Measurements from ENCODE around the gene BNC1.
A peak's percentile ranks its signal among the peaks of the same experiment; 100 is the strongest.

BNC1 gene, protein sequence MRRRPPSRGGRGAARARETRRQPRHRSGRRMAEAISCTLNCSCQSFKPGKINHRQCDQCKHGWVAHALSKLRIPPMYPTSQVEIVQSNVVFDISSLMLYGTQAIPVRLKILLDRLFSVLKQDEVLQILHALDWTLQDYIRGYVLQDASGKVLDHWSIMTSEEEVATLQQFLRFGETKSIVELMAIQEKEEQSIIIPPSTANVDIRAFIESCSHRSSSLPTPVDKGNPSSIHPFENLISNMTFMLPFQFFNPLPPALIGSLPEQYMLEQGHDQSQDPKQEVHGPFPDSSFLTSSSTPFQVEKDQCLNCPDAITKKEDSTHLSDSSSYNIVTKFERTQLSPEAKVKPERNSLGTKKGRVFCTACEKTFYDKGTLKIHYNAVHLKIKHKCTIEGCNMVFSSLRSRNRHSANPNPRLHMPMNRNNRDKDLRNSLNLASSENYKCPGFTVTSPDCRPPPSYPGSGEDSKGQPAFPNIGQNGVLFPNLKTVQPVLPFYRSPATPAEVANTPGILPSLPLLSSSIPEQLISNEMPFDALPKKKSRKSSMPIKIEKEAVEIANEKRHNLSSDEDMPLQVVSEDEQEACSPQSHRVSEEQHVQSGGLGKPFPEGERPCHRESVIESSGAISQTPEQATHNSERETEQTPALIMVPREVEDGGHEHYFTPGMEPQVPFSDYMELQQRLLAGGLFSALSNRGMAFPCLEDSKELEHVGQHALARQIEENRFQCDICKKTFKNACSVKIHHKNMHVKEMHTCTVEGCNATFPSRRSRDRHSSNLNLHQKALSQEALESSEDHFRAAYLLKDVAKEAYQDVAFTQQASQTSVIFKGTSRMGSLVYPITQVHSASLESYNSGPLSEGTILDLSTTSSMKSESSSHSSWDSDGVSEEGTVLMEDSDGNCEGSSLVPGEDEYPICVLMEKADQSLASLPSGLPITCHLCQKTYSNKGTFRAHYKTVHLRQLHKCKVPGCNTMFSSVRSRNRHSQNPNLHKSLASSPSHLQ

DNA sequence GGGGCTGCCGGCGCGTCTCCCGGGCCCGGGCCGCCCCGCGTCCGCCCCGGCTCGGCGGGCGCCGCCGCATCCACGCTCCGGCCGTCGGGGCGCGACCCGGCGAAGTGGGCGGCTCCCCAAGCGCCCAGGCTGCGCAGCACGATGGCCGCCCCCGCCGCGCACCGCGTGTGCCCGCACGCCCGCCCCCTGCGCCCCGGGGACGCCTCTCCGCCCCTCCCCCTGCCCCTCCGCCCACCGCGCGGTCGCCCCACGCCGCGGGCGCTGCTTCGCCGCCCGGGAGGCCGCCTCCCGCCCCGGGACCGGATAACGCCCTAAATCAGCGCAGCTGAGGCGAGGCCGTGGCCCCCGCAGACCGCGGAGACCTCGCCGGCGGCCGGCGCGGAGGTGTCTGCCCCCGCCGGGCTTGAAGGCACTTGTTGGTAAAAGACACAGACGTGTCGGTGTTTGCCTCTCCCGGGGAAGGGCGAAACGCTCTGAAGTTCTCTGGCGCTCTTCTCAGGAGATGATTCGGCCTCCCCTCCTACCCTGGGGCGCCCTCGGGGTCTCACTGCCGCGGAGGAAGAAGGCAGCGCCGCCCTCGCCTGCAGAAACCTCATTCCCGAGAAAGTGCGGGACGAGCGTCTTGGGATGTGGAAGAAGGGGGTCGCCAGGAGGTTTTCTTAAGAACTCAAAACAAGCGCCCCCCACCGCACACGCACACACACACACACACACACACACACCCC lies at the start of gene BNC1:
TSS of gene BNC1 (minus strand) at position 106 of the 725 bp plus-strand sequence. CDS start at position 70, 36 bp downstream.
- TF ChIP-seq, protein P1, sequence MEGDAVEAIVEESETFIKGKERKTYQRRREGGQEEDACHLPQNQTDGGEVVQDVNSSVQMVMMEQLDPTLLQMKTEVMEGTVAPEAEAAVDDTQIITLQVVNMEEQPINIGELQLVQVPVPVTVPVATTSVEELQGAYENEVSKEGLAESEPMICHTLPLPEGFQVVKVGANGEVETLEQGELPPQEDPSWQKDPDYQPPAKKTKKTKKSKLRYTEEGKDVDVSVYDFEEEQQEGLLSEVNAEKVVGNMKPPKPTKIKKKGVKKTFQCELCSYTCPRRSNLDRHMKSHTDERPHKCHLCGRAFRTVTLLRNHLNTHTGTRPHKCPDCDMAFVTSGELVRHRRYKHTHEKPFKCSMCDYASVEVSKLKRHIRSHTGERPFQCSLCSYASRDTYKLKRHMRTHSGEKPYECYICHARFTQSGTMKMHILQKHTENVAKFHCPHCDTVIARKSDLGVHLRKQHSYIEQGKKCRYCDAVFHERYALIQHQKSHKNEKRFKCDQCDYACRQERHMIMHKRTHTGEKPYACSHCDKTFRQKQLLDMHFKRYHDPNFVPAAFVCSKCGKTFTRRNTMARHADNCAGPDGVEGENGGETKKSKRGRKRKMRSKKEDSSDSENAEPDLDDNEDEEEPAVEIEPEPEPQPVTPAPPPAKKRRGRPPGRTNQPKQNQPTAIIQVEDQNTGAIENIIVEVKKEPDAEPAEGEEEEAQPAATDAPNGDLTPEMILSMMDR (conservative IDR thresholded peaks at IDR 0.05; ENCODE audit: control insufficient read depth, insufficient read depth, low read depth, low read length): no peak
- no peak for DNase-seq (ENCODE audit: low read depth)
- peak within 1 kb of the TSS; percentile 75 for H3K4me3 ChIP-seq (ENCODE audit: control insufficient read depth, low read depth, low read length)

DNA sequence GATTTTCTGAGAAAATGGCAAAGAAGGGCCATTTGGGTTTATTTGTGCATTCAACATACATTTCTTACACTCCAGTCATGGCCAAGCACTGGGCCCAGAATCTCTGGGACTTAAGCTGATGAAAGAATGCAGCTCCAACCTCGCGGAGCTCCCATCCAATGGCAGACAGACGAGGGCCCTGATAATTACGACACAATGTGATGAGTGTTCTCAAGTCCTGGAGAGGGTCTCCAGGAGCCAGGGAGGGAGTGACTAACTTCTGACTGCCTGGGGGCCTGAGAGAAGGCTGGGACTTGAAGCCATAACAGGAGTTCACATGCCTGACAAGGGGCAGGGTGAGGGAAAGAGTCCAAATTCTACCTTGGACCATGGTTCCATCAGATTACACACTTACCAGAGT lies 42.6 kb upstream of the BNC1 start:
- no peak overlapping the region for H3K4me3 ChIP-seq (ENCODE audit: control insufficient read depth, low read depth, low read length)
- DNase-seq (ENCODE audit: low read depth): peak; percentile 18
- TF ChIP-seq, protein P1 (conservative IDR thresholded peaks at IDR 0.05; ENCODE audit: control insufficient read depth, insufficient read depth, low read depth, low read length): no peak

DNA sequence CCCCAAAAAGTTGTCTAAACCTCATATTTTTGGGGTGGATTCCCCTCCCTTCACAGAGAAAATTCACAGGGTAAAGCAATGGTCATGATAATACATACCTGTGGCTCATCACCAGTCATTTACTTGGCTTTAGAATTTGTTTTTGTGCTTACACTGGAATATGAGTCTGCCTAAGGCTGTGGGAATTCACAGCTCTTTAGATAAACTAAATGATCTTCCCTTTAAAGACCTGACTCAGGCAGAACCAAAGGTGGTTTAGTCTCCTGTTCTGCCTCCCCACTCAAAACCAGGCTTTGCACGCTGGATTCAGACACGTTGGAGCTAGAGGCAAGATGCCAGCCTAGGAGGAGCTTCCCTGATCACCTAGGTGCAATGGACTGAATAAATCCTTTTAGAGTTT lies 40.3 kb upstream of the BNC1 start:
- peak; percentile 33 for DNase-seq (ENCODE audit: low read depth)
- no peak overlapping the region for H3K4me3 ChIP-seq (ENCODE audit: control insufficient read depth, low read depth, low read length)
- TF ChIP-seq, protein P1 (conservative IDR thresholded peaks at IDR 0.05; ENCODE audit: control insufficient read depth, insufficient read depth, low read depth, low read length): no peak

DNA sequence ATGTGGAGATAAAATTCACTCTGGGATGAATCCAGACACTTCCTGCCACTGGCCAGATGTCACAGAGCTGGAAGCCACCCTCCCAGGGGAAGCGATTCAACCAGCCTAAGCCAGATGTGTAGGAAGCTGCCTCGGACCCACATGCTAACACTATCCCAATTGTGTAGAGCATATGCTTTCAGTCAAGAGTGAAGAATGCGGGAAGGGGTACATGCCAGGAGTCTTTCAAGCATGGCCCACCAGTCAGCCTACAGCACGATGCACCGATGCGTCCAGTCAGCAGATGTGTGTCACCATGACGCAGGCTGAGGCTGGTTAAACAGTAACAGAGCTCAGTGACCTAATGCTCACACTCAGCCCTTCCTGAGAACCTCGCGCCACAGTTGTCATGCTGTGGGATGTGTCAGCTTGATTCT lies 38.8 kb upstream of the BNC1 start:
- H3K4me3 ChIP-seq (ENCODE audit: control insufficient read depth, low read depth, low read length): no peak overlapping the region
- TF ChIP-seq, protein P1 (conservative IDR thresholded peaks at IDR 0.05; ENCODE audit: control insufficient read depth, insufficient read depth, low read depth, low read length): no peak
- peak; percentile 99 for DNase-seq (ENCODE audit: low read depth)

DNA sequence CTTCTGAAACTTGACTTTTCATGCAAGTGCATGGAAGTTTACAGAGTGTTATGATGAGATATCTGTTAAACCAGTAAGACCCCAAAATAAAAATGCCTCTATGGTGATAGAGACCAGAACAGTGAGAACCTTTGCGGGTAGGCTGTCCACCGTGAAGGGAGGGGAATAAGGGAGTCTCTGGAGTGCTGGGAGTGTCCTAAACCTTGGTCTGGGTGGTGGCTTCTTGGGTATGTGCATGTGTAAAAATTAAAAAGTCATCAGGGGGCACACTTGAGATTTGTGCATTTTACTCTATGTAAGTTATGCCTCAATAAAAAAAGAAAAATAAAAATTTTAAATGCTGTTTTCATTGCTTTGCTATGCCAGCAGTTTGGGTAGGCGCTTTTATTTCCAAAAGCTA lies 38.2 kb upstream of the BNC1 start:
- TF ChIP-seq, protein P1 (conservative IDR thresholded peaks at IDR 0.05; ENCODE audit: control insufficient read depth, insufficient read depth, low read depth, low read length): no peak
- no peak for DNase-seq (ENCODE audit: low read depth)
- H3K4me3 ChIP-seq (ENCODE audit: control insufficient read depth, low read depth, low read length): no peak overlapping the region

DNA sequence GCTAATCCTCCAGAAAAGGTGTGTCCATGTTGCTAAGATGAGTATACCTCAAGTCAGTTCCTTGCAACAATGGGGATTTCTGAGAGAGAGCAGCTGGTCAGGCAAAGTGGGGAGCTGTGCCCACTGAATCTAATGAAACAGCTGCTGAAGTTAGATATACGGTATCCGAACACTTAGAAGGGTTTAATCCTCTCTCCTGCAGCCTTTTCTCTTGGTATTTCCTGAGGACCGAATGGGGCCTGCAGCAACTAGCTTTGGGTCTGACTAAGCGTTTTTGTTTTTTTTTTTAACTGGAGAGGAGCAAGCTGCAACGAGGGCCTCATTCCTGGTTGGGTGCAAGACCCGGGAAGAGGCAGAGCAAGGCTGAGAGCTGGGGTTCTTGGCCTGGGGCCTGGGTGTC lies 37.6 kb upstream of the BNC1 start:
- TF ChIP-seq, protein P1 (conservative IDR thresholded peaks at IDR 0.05; ENCODE audit: control insufficient read depth, insufficient read depth, low read depth, low read length): no peak
- DNase-seq (ENCODE audit: low read depth): no peak
- H3K4me3 ChIP-seq (ENCODE audit: control insufficient read depth, low read depth, low read length): no peak overlapping the region

All from fibroblast of mammary gland (primary cell).